Measurements from ENCODE around the gene TMEM191C.
A peak's percentile ranks its signal among the peaks of the same experiment; 100 is the strongest.
"Not testable (repeated sequence)": the region's sequence is repeated elsewhere in the genome, so short reads cannot be mapped to it uniquely, and the experiment has no call there.

The TMEM191C gene

GRCh38 chr22:21447694-21448402 lies 19.3 kb upstream of the TMEM191C start:
- peak; percentile 0 for TF ChIP-seq CTCF (IDR thresholded peaks at IDR 0.05; ENCODE audit: low read depth, low read length)
- no peak for DNase-seq (ENCODE audit: extremely low read depth, low read depth)

- TF ChIP-seq CTCF (IDR thresholded peaks at IDR 0.05; ENCODE audit: low read depth, low read length), result no peak
- DNase-seq (ENCODE audit: extremely low read depth, low read depth), result no peak
Observed at GRCh38 chr22:21448627-21449416, 18.4 kb upstream of the TMEM191C start.

- DNase-seq (ENCODE audit: extremely low read depth, low read depth), result no peak
- no peak for TF ChIP-seq CTCF (IDR thresholded peaks at IDR 0.05; ENCODE audit: low read depth, low read length)
Observed at GRCh38 chr22:21449531-21450319, 17.5 kb upstream of the TMEM191C start.

- no peak for TF ChIP-seq CTCF (IDR thresholded peaks at IDR 0.05; ENCODE audit: low read depth, low read length)
- DNase-seq (ENCODE audit: extremely low read depth, low read depth), result no peak
Observed at GRCh38 chr22:21450320-21450831, 16.8 kb upstream of the TMEM191C start.

GRCh38 chr22:21450858-21451353 lies 16.3 kb upstream of the TMEM191C start:
- TF ChIP-seq CTCF (IDR thresholded peaks at IDR 0.05; ENCODE audit: low read depth, low read length), result no peak
- no peak for DNase-seq (ENCODE audit: extremely low read depth, low read depth)

- DNase-seq (ENCODE audit: extremely low read depth, low read depth), result no peak
- no peak for TF ChIP-seq CTCF (IDR thresholded peaks at IDR 0.05; ENCODE audit: low read depth, low read length)
Observed at GRCh38 chr22:21451545-21452520, 15.4 kb upstream of the TMEM191C start.

- not testable (repeated sequence) for DNase-seq (ENCODE audit: extremely low read depth, low read depth)
Observed at GRCh38 chr22:21452666-21453065, 14.5 kb upstream of the TMEM191C start.

GRCh38 chr22:21454998-21455333 lies 12.2 kb upstream of the TMEM191C start:
- not testable (repeated sequence) for DNase-seq (ENCODE audit: extremely low read depth, low read depth)
